H1 (cell line): ENCODE results near the gene TGFA.
A peak's percentile ranks its signal among the peaks of the same experiment; 100 is the strongest.

Experiments used
- EZH2 ChIP-seq: fragments of 200-600 bp; sonication (generic); IDR thresholded peaks from 2 replicates; pipeline ENCODE4 v1.7.1; 2012; ENCODE audit warnings: low read depth, mild to moderate bottlenecking, moderate library complexity, low read length, inconsistent platforms; ENCODE audit not compliant: severe bottlenecking
- RAD21 ChIP-seq, 2 experiments: IDR thresholded peaks in 1 of 2; conservative IDR thresholded peaks in 1 of 2; 2 replicates each; pipeline ENCODE4 v1.6.1; 2011; ENCODE audit warnings: low read depth in 2 of 2, low read length in 2 of 2, improper control_type of control experiment in 1 of 2, inconsistent platforms in 1 of 2, mild to moderate bottlenecking in 1 of 2, moderate library complexity in 1 of 2
- TF ChIP-seq, protein P1 (sequence below), 3 experiments: IDR thresholded peaks; 1 replicate in 2 of 3; 2 replicates in 1 of 3; pipeline versions ENCODE4 v1.5.1 to v1.6.1; 2011; ENCODE audit warnings: low read length in 3 of 3, mild to moderate bottlenecking in 3 of 3, inconsistent platforms in 2 of 3, low read depth in 1 of 3, moderate library complexity in 1 of 3; ENCODE audit not compliant: insufficient read depth in 1 of 3; ENCODE audit errors: control extremely low read depth in 1 of 3

DNA sequence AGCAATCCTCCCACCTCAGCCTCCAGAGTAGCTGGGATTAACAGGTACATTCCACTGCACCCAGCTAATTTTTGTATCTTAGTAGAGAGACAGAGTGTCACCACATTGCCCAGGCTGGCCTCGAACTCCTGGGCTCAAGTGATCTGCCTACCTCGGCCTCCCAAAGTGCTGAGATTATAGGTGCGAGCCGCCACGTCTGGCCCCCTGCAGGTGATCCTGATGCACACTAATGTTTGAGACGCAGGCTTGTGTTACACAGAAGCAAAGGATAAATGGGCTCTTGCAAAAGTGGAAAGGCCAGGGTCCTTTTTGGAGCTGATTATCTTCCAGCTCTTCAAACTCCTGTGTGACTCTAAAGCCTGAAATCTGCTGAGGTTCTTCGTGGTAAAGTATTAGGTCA lies 84.2 kb downstream of the TGFA start:
- TF ChIP-seq EZH2 (no peak), RAD21 (IDR thresholded peaks at IDR 0.05 in 1 of 2, conservative IDR thresholded peaks at IDR 0.05 in 1 of 2; ENCODE audit: low read depth in 2 of 2, low read length in 2 of 2) (no peak)
- TF ChIP-seq, protein P1, sequence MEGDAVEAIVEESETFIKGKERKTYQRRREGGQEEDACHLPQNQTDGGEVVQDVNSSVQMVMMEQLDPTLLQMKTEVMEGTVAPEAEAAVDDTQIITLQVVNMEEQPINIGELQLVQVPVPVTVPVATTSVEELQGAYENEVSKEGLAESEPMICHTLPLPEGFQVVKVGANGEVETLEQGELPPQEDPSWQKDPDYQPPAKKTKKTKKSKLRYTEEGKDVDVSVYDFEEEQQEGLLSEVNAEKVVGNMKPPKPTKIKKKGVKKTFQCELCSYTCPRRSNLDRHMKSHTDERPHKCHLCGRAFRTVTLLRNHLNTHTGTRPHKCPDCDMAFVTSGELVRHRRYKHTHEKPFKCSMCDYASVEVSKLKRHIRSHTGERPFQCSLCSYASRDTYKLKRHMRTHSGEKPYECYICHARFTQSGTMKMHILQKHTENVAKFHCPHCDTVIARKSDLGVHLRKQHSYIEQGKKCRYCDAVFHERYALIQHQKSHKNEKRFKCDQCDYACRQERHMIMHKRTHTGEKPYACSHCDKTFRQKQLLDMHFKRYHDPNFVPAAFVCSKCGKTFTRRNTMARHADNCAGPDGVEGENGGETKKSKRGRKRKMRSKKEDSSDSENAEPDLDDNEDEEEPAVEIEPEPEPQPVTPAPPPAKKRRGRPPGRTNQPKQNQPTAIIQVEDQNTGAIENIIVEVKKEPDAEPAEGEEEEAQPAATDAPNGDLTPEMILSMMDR (IDR thresholded peaks at IDR 0.05; ENCODE audit: control extremely low read depth in 1 of 3, insufficient read depth in 1 of 3, low read depth in 1 of 3, low read length in 3 of 3) = peak in 2 of 3 experiments; percentile 6; a peak in 2 of 4 replicates
